ENCODE results near the gene AK3. TPM values are rescaled to one million over a fixed set of nuclear protein-coding genes. Genes with fewer than 3 reads are reported as not detected.
A peak's percentile ranks its signal among the peaks of the same experiment; 100 is the strongest.

AK3 gene
- total RNA-seq, 1 donor from 2014 or later = 198 TPM

- DNase-seq (ENCODE audit: missing footprints) (no peak), ATAC-seq (peak; percentile 10)
- intact Hi-C loops (cut with DNase I) = loop anchor here (10.0 kb wide), 1 partner anchor 305 kb away; the partner anchor contains the start of gene JAK2
These were observed 60.9 kb downstream of the AK3 start for GRCh38 chr9:4680173-4680525.

- ATAC-seq = peak; percentile 99
- intact Hi-C loops (cut with DNase I) = loop anchor here (5.0 to 10.0 kb wide), 2 partner anchors 63 to 305 kb away; partner anchors contain the start of genes AK3 and JAK2
- peak; percentile 99 for DNase-seq (ENCODE audit: missing footprints)
These were observed 61.5 kb downstream of the AK3 start, which contains the start of gene CDC37L1 for GRCh38 chr9:4679268-4680172. CDC37L1 (plus strand) TSS chr9:4679569; CDS start chr9:4679768, 199 bp downstream.

- intact Hi-C loops (cut with DNase I) = loop anchor here (5.0 kb wide), 1 partner anchor 64 kb away; the partner anchor contains the start of gene AK3
- DNase-seq (ENCODE audit: missing footprints) (no peak), ATAC-seq (peak; percentile 20)
These were observed 62.2 kb downstream of the AK3 start for GRCh38 chr9:4678679-4679267.

GRCh38 chr9:4677392-4677791 is 63.6 kb downstream of the AK3 start:
- ATAC-seq = no peak
- intact Hi-C loops (cut with DNase I) = loop anchor here (5.0 kb wide), 1 partner anchor 65 kb away; the partner anchor contains the start of gene AK3
- no peak for DNase-seq (ENCODE audit: missing footprints)

- no peak for ATAC-seq
- intact Hi-C loops (cut with DNase I) = loop anchor here (5.0 kb wide), 1 partner anchor 68 kb away; the partner anchor contains the start of gene AK3
- DNase-seq (ENCODE audit: missing footprints) = no peak
These were observed 66.2 kb downstream of the AK3 start for GRCh38 chr9:4674783-4675182.

GRCh38 chr9:4671737-4672136 is 69.3 kb downstream of the AK3 start:
- ATAC-seq (no peak), DNase-seq (ENCODE audit: missing footprints) (no peak)
- intact Hi-C loops (cut with DNase I) = no loop called here

- intact Hi-C loops (cut with DNase I) = no loop called here
- ATAC-seq = no peak
- DNase-seq (ENCODE audit: missing footprints) = no peak
These were observed 70.4 kb downstream of the AK3 start for GRCh38 chr9:4670591-4670990.

- DNase-seq (ENCODE audit: missing footprints) (no peak), ATAC-seq (no peak)
- intact Hi-C loops (cut with DNase I) = loop anchor here (10.0 kb wide), 1 partner anchor 1145 kb away; the partner anchor contains the start of gene RFX3
These were observed 71.1 kb downstream of the AK3 start for GRCh38 chr9:4669890-4670289.

- ATAC-seq (no peak), DNase-seq (ENCODE audit: missing footprints) (no peak)
- intact Hi-C loops (cut with DNase I) = loop anchor here (10.0 kb wide), 1 partner anchor 1144 kb away; the partner anchor contains the start of gene RFX3
These were observed 72.4 kb downstream of the AK3 start for GRCh38 chr9:4668604-4669003.

GRCh38 chr9:4667681-4668080 is 73.3 kb downstream of the AK3 start:
- ATAC-seq (no peak), DNase-seq (ENCODE audit: missing footprints) (no peak)
- intact Hi-C loops (cut with DNase I) = loop anchor here (10.0 kb wide), 1 partner anchor 1143 kb away; the partner anchor contains the start of gene RFX3

GRCh38 chr9:4666042-4666699 is 74.8 kb downstream of the AK3 start, which contains the start of gene SPATA6L:
SPATA6L (minus strand) TSS chr9:4666480; CDS start chr9:4666250, 230 bp downstream.
- intact Hi-C loops (cut with DNase I) = loop anchor here (10.0 kb wide), 1 partner anchor 1141 kb away; the partner anchor contains the start of gene RFX3
- DNase-seq (ENCODE audit: missing footprints) (peak; percentile 87), ATAC-seq (peak; percentile 75)

GRCh38 chr9:4665357-4665756 is 75.6 kb downstream of the AK3 start:
- intact Hi-C loops (cut with DNase I) = loop anchor here (10.0 kb wide), 1 partner anchor 1141 kb away; the partner anchor contains the start of gene RFX3
- DNase-seq (ENCODE audit: missing footprints) = no peak

GRCh38 chr9:4663956-4664355 is 77.0 kb downstream of the AK3 start:
- ATAC-seq (no peak), DNase-seq (ENCODE audit: missing footprints) (no peak)
- intact Hi-C loops (cut with DNase I) = loop anchor here (2.0 to 10.0 kb wide), 2 partner anchors 77 to 1139 kb away; partner anchors contain the start of genes AK3 and RFX3

More at GRCh38 chr9:4665357-4665756, 75.6 kb downstream of the AK3 start:
- ATAC-seq = no peak

- DNase-seq (ENCODE audit: missing footprints) (no peak), ATAC-seq (peak; percentile 3)
- intact Hi-C loops (cut with DNase I) = loop anchor here (2.0 to 10.0 kb wide), 2 partner anchors 78 to 1138 kb away; partner anchors contain the start of genes AK3 and RFX3
These were observed 77.8 kb downstream of the AK3 start for GRCh38 chr9:4662989-4663792.

- peak; percentile 97 for ATAC-seq
- intact Hi-C loops (cut with DNase I) = loop anchor here (2.0 to 10.0 kb wide), 2 partner anchors 78 to 1138 kb away; partner anchors contain the start of genes AK3 and RFX3
- peak; percentile 93 for DNase-seq (ENCODE audit: missing footprints)
These were observed 78.7 kb downstream of the AK3 start, which contains the start of gene PLPP6 for GRCh38 chr9:4662108-4662988. PLPP6 (plus strand) TSS chr9:4662294; CDS start chr9:4662376, 82 bp downstream.

GRCh38 chr9:4661611-4662010 is 79.4 kb downstream of the AK3 start:
- intact Hi-C loops (cut with DNase I) = loop anchor here (2.0 to 10.0 kb wide), 2 partner anchors 79 to 1137 kb away; partner anchors contain the start of genes AK3 and RFX3
- no peak for ATAC-seq
- no peak for DNase-seq (ENCODE audit: missing footprints)
